DOHH2 (cell line): ENCODE results near the gene GRK6.

Experiments
- H3F3A ChIP-seq: fragments of 200-600 bp; sonication (generic), shearing (Covaris generic); 2 replicates; pipeline ENCODE4 v1.6.0; 2016; ENCODE audit warnings: antibody characterized with exemption, mild to moderate bottlenecking; ENCODE audit not compliant: control insufficient read depth, insufficient read depth
- H3K27ac ChIP-seq: fragments of 200-600 bp; sonication (generic); 2 replicates; pipeline ENCODE4 v1.5.1; 2014; ENCODE audit warnings: low read depth, mild to moderate bottlenecking, low read length, moderate library complexity
- H3K27me3 ChIP-seq: fragments of 200-600 bp; sonication (generic); 2 replicates; pipeline ENCODE4 v1.6.1; 2014; ENCODE audit warnings: mild to moderate bottlenecking, low read length, mixed read lengths; ENCODE audit not compliant: control insufficient read depth
- H3K36me3 ChIP-seq: fragments of 200-600 bp; sonication (generic); 2 replicates; pipeline ENCODE4 v1.6.1; 2014; ENCODE audit warnings: mild to moderate bottlenecking, low read length, moderate library complexity, mixed read lengths; ENCODE audit not compliant: control insufficient read depth
- H3K4me1 ChIP-seq: fragments of 200-600 bp; sonication (generic); 2 replicates; pipeline ENCODE4 v1.6.1; 2014; ENCODE audit warnings: mild to moderate bottlenecking, low read length, mixed read lengths; ENCODE audit not compliant: control insufficient read depth
- H3K4me2 ChIP-seq: fragments of 200-600 bp; sonication (generic); 2 replicates; pipeline ENCODE4 v1.6.0; 2014; ENCODE audit warnings: mild to moderate bottlenecking, low read length, moderate library complexity
- H3K4me3 ChIP-seq: fragments of 200-600 bp; sonication (generic); 2 replicates; pipeline ENCODE4 v1.5.1; 2014; ENCODE audit warnings: mild to moderate bottlenecking, low read length, mixed read lengths
- H3K79me2 ChIP-seq: fragments of 200-600 bp; sonication (generic); 2 replicates; pipeline ENCODE4 v1.6.1; 2014; ENCODE audit warnings: mild to moderate bottlenecking, low read length, mixed read lengths; ENCODE audit not compliant: control insufficient read depth
- H3K9me2 ChIP-seq: fragments of 200-600 bp; sonication (generic); replicated peaks from 2 replicates; pipeline ENCODE4 v1.6.1; 2014; ENCODE audit warnings: mild to moderate bottlenecking, low read length, mixed read lengths; ENCODE audit not compliant: control insufficient read depth
- H3K9me3 ChIP-seq: fragments of 200-600 bp; sonication (generic); 2 replicates; pipeline ENCODE4 v1.6.1; 2014; ENCODE audit warnings: antibody characterized with exemption, low read length, mixed read lengths; ENCODE audit not compliant: control insufficient read depth, insufficient read depth
- H4K20me1 ChIP-seq: fragments of 200-600 bp; sonication (generic); 2 replicates; pipeline ENCODE4 v1.6.0; 2014; ENCODE audit warnings: low read depth, mild to moderate bottlenecking, antibody characterized with exemption, low read length, moderate library complexity; ENCODE audit not compliant: control insufficient read depth, insufficient read depth
- EZH2phosphoT487 ChIP-seq: fragments of 200-600 bp; sonication (generic); IDR thresholded peaks from 2 replicates; pipeline ENCODE4 v1.6.1; 2017; ENCODE audit warnings: borderline replicate concordance, mild to moderate bottlenecking, antibody characterized with exemption, low read length, moderate library complexity, mixed read lengths
- TF ChIP-seq, protein P1 (sequence below): fragments of 200-600 bp; sonication (generic); IDR thresholded peaks from one replicate; pipeline ENCODE4 v1.5.1; 2014; ENCODE audit warnings: antibody characterized with exemption, mild to moderate bottlenecking, low read depth, low read length; ENCODE audit not compliant: poor library complexity, severe bottlenecking

GRK6 gene

DNA sequence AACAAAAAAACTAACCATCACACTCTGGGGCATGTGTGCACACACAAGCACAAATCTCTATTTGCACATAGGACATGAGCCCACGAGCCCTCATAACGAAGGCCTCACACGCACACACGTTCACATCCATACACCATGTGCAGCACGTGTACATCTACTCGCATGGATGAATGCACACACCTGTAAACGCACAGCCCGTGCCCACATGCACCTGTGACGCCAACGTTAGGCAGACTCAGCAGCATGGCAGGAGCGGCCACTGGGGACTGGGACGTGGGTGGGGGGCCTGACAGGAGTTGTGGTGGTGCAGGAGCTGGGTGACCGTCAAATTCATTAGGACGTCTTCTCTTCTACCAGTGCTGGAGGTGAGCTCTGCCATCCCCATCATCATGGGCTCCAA, 39.1 kb upstream of the GRK6 start:
- Histone ChIP-seq H3F3A (peaks cover 13% of the 10 kb centered on the region), H3K4me3 (peak overlapping the region; percentile 33; the same call in 1 of the 2 replicates), H3K4me1 (peaks cover 50% of the 10 kb centered on the region), H4K20me1 (no peaks in the 10 kb centered on the region), H3K27ac (no peak overlapping the region), H3K9me2 (no peaks in the 10 kb centered on the region), H3K4me2 (peak overlapping the region; percentile 48), H3K9me3 (no peaks in the 10 kb centered on the region), H3K36me3 (no peaks in the 10 kb centered on the region), H3K79me2 (no peaks in the 10 kb centered on the region), H3K27me3 (peaks cover 19% of the 10 kb centered on the region; the same call in 1 of the 2 replicates)
- TF ChIP-seq, protein P1, sequence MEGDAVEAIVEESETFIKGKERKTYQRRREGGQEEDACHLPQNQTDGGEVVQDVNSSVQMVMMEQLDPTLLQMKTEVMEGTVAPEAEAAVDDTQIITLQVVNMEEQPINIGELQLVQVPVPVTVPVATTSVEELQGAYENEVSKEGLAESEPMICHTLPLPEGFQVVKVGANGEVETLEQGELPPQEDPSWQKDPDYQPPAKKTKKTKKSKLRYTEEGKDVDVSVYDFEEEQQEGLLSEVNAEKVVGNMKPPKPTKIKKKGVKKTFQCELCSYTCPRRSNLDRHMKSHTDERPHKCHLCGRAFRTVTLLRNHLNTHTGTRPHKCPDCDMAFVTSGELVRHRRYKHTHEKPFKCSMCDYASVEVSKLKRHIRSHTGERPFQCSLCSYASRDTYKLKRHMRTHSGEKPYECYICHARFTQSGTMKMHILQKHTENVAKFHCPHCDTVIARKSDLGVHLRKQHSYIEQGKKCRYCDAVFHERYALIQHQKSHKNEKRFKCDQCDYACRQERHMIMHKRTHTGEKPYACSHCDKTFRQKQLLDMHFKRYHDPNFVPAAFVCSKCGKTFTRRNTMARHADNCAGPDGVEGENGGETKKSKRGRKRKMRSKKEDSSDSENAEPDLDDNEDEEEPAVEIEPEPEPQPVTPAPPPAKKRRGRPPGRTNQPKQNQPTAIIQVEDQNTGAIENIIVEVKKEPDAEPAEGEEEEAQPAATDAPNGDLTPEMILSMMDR: no peak
- TF ChIP-seq EZH2phosphoT487: no peak

GRCh38 chr5:177388521-177389052, 37.9 kb upstream of the GRK6 start:
- peak overlapping the region; percentile 65 for H3K27ac ChIP-seq
- peak overlapping the region; percentile 67 for H3K4me2 ChIP-seq
- H3K27me3 ChIP-seq: peaks cover 8% of the 10 kb centered on the region; the same call in 1 of the 2 replicates
- no peaks in the 10 kb centered on the region for H3K9me2 ChIP-seq
- H3F3A ChIP-seq: peaks cover 13% of the 10 kb centered on the region
- no peaks in the 10 kb centered on the region for H4K20me1 ChIP-seq
- no peaks in the 10 kb centered on the region for H3K9me3 ChIP-seq
- no peaks in the 10 kb centered on the region for H3K79me2 ChIP-seq
- H3K36me3 ChIP-seq: no peaks in the 10 kb centered on the region
- TF ChIP-seq, protein P1: no peak
- no peak for TF ChIP-seq EZH2phosphoT487
- peak overlapping the region; percentile 49 for H3K4me3 ChIP-seq
- peaks cover 60% of the 10 kb centered on the region for H3K4me1 ChIP-seq

DNA sequence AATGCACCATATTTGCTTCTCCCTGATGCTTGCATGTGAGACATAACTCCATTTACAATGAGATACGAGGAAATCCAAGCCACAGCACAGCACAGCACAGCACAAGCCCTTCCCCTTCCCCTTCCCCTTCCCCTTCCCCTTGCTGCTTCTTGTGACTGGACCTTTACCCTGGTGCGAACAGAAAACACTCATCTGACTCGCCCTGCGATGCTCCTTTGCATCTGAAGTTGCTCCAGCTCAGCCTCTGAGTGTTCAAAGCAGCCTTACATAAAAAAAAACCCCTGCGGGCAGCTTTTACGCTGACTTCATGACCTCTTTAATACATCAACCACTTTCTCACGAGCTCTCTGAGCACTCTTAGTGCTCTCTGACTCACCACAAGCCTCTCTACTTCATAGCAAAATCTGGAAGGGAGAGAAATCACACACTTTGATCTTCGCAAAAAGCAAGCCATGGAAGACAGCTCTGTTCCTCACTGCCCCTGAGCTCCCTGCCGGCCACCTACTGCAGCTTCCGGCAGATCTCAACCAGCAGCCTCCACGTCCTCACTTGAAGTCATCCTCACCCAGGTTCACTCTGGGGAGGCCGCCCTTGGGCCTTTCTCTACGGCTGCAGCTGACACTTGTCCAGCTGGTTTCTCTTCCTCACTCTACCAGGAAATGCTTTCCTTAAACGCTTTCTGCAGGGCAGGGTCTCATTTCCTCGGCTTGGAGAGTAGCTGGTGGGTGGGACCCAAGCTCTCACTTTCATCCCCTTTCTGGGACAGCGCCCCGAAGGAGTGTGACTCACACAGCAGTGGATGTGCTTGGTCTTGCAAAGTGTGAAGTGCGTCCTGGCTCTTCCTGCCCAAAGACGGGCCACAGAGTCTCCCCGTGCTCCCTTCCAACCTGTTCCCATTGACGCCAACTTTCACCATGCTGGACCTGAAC, 37.0 kb upstream of the GRK6 start:
- Histone ChIP-seq H3K4me3 (peak overlapping the region; percentile 49), H3K36me3 (no peaks in the 10 kb centered on the region), H3F3A (peaks cover 13% of the 10 kb centered on the region), H4K20me1 (no peaks in the 10 kb centered on the region), H3K27me3 (no peaks in the 10 kb centered on the region), H3K4me1 (peaks cover 64% of the 10 kb centered on the region), H3K27ac (peak overlapping the region; percentile 65), H3K4me2 (peak overlapping the region; percentile 67), H3K9me2 (no peaks in the 10 kb centered on the region), H3K79me2 (no peaks in the 10 kb centered on the region), H3K9me3 (no peaks in the 10 kb centered on the region)
- TF ChIP-seq, protein P1: no peak
- TF ChIP-seq EZH2phosphoT487: no peak
